ENCODE data around the gene MLLT3.

- no peak for TF ChIP-seq CTCF (IDR thresholded peaks at IDR 0.05; ENCODE audit: insufficient read depth, low read depth, low read length)
- TF ChIP-seq EZH2 (IDR thresholded peaks at IDR 0.05; ENCODE audit: insufficient read depth, low read length) = no peak
Measured at GRCh38 chr9:20321423-20322082, 300.7 kb downstream of the MLLT3 start.
